GM12878 (cell line): Measurements from ENCODE around the gene R3HDM2.

Experiments used
- EZH2 ChIP-seq: IDR thresholded peaks from 2 replicates; pipeline ENCODE4 v1.6.1; 2012; ENCODE audit warnings: low read depth, mild to moderate bottlenecking, control low read depth, inconsistent platforms, low read length, borderline replicate concordance; ENCODE audit not compliant: control insufficient read depth
- POLR2A ChIP-seq: IDR thresholded peaks from 2 replicates; pipeline ENCODE4 v1.6.1; 2011; ENCODE audit warnings: low read depth, mild to moderate bottlenecking, low read length

DNA sequence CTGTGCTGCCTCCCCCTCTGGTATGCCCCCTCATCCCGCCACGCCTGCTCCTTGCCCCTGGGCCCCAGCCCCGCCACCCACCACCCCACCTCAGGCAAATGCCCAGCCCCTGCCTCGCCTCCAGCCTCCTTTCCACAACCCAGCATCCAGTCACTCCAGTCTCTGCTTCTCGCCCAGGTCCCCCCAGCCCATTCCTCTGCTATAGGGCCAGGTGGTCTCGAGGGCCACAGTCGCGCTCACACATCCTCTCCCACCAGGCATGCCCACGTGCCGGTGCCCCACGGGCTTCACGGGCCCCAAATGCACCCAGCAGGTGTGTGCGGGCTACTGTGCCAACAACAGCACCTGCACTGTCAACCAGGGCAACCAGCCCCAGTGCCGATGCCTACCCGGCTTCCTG, 220.4 kb downstream of the R3HDM2 start:
- TF ChIP-seq EZH2 (no peak), POLR2A (no peak)
